Chondrocyte (in vitro differentiated cells): ENCODE results near the gene FBXO24. TPM values are rescaled to one million over a fixed set of nuclear protein-coding genes. Genes with fewer than 3 reads are reported as not detected.

ENCODE experiments used
- DNase-seq: peaks from one replicate; pipeline ENCODE4 v3.0.0; 2021; ENCODE audit warnings: mixed read lengths, low spot score
- H3K27ac Mint-ChIP-seq: one replicate; pipeline ENCODE4 v1.8.0; 2021; ENCODE audit warnings: mild to moderate bottlenecking, moderate library complexity, mixed read lengths; ENCODE audit not compliant: unreplicated experiment
- H3K27me3 Mint-ChIP-seq: 2 replicates; pipeline ENCODE4 v1.8.0; 2021; ENCODE audit warnings: low read depth, mixed read lengths
- H3K36me3 Mint-ChIP-seq: 2 replicates; pipeline ENCODE4 v1.8.0; 2021; ENCODE audit warnings: low read depth, mixed read lengths
- H3K4me1 Mint-ChIP-seq: 2 replicates; pipeline ENCODE4 v1.8.0; 2021; ENCODE audit warnings: low read depth, mild to moderate bottlenecking, mixed read lengths
- H3K4me3 Mint-ChIP-seq: one replicate; pipeline ENCODE4 v1.8.0; 2021; ENCODE audit warnings: mild to moderate bottlenecking, moderate library complexity, mixed read lengths; ENCODE audit not compliant: unreplicated experiment
- H3K9me3 Mint-ChIP-seq: 2 replicates; pipeline ENCODE4 v1.8.0; 2021; ENCODE audit warnings: low read depth, mixed read lengths
- CTCF ChIP-seq: fragments of 200-600 bp; sonication (generic); IDR thresholded peaks from 2 replicates; pipeline ENCODE4 v1.5.0; 2021; ENCODE audit warnings: antibody characterized with exemption, mild to moderate bottlenecking, moderate library complexity
- total RNA-seq: library from RNA; stranded (reverse); gene quantifications from 3 replicates; pipeline ENCODE4 v1.2.1, GENCODE V29; 2021

The FBXO24 gene
- total RNA-seq, 1 donor from 2014 or later: 0.57 TPM

GRCh38 chr7:100584683-100585510 is 1.2 kb upstream of the FBXO24 start:
- DNase-seq: no peak
- peak overlapping the region; percentile 92 for H3K27ac Mint-ChIP-seq
- TF ChIP-seq CTCF: no peak

DNA sequence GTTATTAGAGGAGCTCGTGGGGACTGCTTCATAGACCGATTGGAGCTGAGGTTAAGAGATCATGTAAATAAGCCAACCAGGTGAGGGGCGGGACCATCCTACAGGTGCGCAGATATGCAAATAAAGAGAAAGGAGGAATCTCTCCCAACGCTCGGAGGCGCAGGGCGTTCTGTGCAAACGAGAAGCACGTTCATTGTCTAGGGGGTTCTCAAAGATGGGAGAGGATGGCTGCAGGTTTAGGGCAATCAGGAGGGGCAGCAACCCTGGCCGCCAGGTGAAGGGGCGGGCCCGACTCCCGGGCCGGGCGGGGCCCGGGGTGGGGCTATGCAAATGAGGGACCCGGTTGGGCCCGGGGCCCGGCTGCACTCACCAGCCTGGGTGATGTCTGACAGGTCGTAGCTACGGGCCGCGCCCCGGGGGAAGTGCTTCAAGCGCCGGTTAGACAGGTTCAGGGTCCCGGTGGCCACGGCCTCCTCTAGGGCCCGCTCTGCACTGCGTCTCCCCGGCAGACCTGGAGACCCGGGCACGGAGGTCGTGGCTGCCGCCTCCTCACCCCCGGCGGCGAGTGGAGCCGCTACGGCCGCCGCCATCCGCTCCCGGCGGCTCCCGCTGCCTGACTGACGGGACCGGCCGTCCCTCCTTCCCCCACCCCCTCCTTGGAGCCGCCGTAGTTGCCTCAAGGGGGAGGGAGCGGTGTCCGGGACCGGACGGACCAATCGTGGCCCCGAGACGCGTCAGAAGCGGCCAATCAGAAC is 440 bp upstream of the FBXO24 start, which contains the start of gene LRCH4:
LRCH4 (minus strand) TSS at position 619 of the 755 bp plus-strand sequence; CDS start at position 590, 29 bp downstream.
- Mint-ChIP-seq H3K4me3 (peak within 1 kb of the TSS; percentile 85), H3K36me3 (no peaks in the 10 kb centered on the region), H3K27me3 (no peaks in the 10 kb centered on the region), H3K27ac (peak within 1 kb of the TSS; percentile 92), H3K9me3 (no peaks in the 10 kb centered on the region), H3K4me1 (peaks cover 39% of the 10 kb centered on the region)
- peak; percentile 7 for TF ChIP-seq CTCF
- peak; percentile 92 for DNase-seq

More at GRCh38 chr7:100584683-100585510, 1.2 kb upstream of the FBXO24 start:
- Mint-ChIP-seq H3K36me3 (no peaks in the 10 kb centered on the region), H3K4me3 (peak overlapping the region; percentile 85), H3K4me1 (peaks cover 33% of the 10 kb centered on the region), H3K27me3 (no peaks in the 10 kb centered on the region), H3K9me3 (no peaks in the 10 kb centered on the region)

DNA sequence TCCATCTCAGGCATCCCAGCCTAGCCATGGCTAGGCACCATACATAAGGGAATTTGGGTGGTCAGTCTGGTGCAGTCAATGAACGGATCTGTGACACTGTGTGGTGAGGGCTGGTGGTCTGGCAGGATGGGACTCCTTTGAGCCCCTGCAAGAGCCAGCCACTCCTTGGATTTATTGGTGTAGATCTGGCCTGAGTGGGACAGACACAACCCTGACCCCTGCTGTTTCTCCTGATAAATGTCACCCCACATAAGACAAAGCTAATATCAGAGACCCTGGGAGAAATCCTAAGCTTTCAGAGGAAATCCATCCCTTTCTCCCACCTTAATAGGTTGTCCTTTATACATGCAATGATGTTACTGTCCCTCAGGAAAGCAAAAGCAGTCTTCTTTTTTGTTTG is 2.3 kb downstream of the FBXO24 start:
- DNase-seq: no peak
- Mint-ChIP-seq H3K27me3 (no peaks in the 10 kb centered on the region), H3K27ac (no peak overlapping the region), H3K4me3 (no peak overlapping the region), H3K9me3 (no peaks in the 10 kb centered on the region), H3K36me3 (no peaks in the 10 kb centered on the region), H3K4me1 (peaks cover 34% of the 10 kb centered on the region)
- TF ChIP-seq CTCF: peak; percentile 60

DNA sequence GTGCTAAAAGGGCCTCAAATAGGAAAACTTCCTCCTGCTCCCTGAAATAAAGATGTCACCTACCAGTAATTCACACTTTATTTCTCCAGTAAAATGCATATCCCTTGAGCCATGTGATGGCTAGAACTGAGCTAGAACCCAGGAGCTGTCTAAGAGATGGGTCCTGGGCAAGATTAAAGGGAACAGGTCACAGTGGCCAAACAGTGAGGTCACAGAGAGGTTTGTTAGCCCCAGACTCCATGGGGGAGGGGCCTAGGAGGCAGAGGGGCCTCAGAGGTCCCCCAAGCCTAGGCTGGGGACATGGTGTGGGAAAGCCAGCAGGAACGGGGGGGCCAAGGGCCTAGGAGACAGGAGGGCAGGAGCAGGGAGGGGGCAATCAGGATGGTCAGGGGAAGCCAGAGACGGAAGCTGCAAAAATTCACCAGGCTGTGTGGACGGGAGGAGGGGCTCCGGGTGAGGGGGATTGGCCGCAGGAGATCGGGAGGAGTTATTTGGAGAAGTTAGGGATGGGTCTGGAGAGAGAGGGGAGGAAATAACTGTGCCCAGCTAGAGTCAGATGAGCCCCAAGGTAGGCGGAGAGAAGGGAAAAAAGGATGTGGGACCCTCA is 3.3 kb downstream of the FBXO24 start:
- H3K27me3 Mint-ChIP-seq: no peaks in the 10 kb centered on the region
- no peaks in the 10 kb centered on the region for H3K9me3 Mint-ChIP-seq

More for the DNA sequence above, 3.3 kb downstream of the FBXO24 start:
- Mint-ChIP-seq H3K27ac (no peak overlapping the region), H3K4me1 (peaks cover 24% of the 10 kb centered on the region), H3K4me3 (no peak overlapping the region), H3K36me3 (no peaks in the 10 kb centered on the region)
- DNase-seq: no peak
- no peak for TF ChIP-seq CTCF
